ENCODE measurements around the gene HNF1B. TPM values are rescaled to one million over a fixed set of nuclear protein-coding genes. Genes with fewer than 3 reads are reported as not detected.
A peak's percentile ranks its signal among the peaks of the same experiment; 100 is the strongest.

HNF1B gene
- total and polyA plus RNA-seq, 10 of the 15 experiments (the other 5 are each of a cell fraction or from before 2014, with no cell fraction given) = 0.51 to 12.7 (median 1.9) TPM

DNA sequence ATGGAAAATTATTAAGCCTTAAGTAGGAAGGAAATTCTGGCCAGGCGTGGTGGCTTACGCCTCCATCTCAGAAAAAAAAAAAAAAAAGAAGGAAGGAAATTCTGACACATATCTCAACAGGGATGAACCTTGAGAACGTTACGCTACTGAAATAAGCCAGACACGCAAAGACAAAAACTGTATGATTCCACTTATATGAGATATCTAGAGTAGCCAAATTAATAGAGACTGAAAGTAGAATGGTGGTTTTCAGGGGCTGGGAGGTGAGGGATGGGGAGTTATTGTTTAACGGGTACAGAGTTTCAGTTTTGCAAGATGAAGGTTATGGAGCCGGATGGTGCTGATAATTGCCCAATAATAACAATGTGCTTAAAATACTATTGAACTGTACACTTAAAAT is 16.2 kb upstream of the HNF1B start (continued):
- TF ChIP-seq DPF2 (IDR thresholded peaks at IDR 0.05) = no peak
- 0 out of 2 replicates have a peak, but pooled peaks have one; percentile 33 for TF ChIP-seq BCL11A (IDR thresholded peaks at IDR 0.05; ENCODE audit: low read depth, low read length)
- TF ChIP-seq SMAD1 (IDR thresholded peaks at IDR 0.05; ENCODE audit: low read depth, partially characterized antibody) = no peak
- peak; percentile 68 for TF ChIP-seq NR2F1 (conservative IDR thresholded peaks at IDR 0.05)
- no peak for TF ChIP-seq MEF2B (IDR thresholded peaks at IDR 0.05; ENCODE audit: partially characterized antibody, poor library complexity, severe bottlenecking)
- TF ChIP-seq RUNX3 (IDR thresholded peaks at IDR 0.05; ENCODE audit: low read length) = peak; percentile 58
- TF ChIP-seq ZNF24 (IDR thresholded peaks at IDR 0.05) = no peak
- TF ChIP-seq CBX3 (IDR thresholded peaks at IDR 0.05; ENCODE audit: borderline replicate concordance, low read depth) = no peak
- no peak for TF ChIP-seq HDAC2 (IDR thresholded peaks at IDR 0.05)
- no peak for TF ChIP-seq PML (IDR thresholded peaks at IDR 0.05; ENCODE audit: low read length)
- TF ChIP-seq JUND (IDR thresholded peaks at IDR 0.05; ENCODE audit: low read depth, low read length) = no peak
- no peak for TF ChIP-seq MEF2A (IDR thresholded peaks at IDR 0.05; ENCODE audit: insufficient read depth, low read depth, low read length)
- peak in 1 of 2 experiments; percentile 55; a peak in 1 of 4 replicates for TF ChIP-seq EP300 (IDR thresholded peaks at IDR 0.05; ENCODE audit: borderline replicate concordance in 1 of 2, control insufficient read depth in 1 of 2, low read depth in 2 of 2, low read length in 2 of 2)
- TF ChIP-seq SUZ12 (IDR thresholded peaks at IDR 0.05; ENCODE audit: unreplicated experiment) = no peak
- TF ChIP-seq RELB (IDR thresholded peaks at IDR 0.05; ENCODE audit: low read depth) = 0 out of 2 replicates have a peak, but pooled peaks have one; percentile 58
- TF ChIP-seq BACH1 (IDR thresholded peaks at IDR 0.05; ENCODE audit: borderline replicate concordance) = no peak
- no peak for TF ChIP-seq ESRRA (IDR thresholded peaks at IDR 0.05; ENCODE audit: low read length)
- TF ChIP-seq MTA2 (IDR thresholded peaks at IDR 0.05; ENCODE audit: low read depth) = peak; percentile 85
- TF ChIP-seq, protein P1, sequence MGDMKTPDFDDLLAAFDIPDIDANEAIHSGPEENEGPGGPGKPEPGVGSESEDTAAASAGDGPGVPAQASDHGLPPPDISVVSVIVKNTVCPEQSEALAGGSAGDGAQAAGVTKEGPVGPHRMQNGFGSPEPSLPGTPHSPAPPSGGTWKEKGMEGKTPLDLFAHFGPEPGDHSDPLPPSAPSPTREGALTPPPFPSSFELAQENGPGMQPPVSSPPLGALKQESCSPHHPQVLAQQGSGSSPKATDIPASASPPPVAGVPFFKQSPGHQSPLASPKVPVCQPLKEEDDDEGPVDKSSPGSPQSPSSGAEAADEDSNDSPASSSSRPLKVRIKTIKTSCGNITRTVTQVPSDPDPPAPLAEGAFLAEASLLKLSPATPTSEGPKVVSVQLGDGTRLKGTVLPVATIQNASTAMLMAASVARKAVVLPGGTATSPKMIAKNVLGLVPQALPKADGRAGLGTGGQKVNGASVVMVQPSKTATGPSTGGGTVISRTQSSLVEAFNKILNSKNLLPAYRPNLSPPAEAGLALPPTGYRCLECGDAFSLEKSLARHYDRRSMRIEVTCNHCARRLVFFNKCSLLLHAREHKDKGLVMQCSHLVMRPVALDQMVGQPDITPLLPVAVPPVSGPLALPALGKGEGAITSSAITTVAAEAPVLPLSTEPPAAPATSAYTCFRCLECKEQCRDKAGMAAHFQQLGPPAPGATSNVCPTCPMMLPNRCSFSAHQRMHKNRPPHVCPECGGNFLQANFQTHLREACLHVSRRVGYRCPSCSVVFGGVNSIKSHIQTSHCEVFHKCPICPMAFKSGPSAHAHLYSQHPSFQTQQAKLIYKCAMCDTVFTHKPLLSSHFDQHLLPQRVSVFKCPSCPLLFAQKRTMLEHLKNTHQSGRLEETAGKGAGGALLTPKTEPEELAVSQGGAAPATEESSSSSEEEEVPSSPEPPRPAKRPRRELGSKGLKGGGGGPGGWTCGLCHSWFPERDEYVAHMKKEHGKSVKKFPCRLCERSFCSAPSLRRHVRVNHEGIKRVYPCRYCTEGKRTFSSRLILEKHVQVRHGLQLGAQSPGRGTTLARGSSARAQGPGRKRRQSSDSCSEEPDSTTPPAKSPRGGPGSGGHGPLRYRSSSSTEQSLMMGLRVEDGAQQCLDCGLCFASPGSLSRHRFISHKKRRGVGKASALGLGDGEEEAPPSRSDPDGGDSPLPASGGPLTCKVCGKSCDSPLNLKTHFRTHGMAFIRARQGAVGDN (IDR thresholded peaks at IDR 0.05) = no peak
- TF ChIP-seq POLR2AphosphoS5 (IDR thresholded peaks at IDR 0.05; ENCODE audit: low read length) = no peak
- TF ChIP-seq, protein P2, sequence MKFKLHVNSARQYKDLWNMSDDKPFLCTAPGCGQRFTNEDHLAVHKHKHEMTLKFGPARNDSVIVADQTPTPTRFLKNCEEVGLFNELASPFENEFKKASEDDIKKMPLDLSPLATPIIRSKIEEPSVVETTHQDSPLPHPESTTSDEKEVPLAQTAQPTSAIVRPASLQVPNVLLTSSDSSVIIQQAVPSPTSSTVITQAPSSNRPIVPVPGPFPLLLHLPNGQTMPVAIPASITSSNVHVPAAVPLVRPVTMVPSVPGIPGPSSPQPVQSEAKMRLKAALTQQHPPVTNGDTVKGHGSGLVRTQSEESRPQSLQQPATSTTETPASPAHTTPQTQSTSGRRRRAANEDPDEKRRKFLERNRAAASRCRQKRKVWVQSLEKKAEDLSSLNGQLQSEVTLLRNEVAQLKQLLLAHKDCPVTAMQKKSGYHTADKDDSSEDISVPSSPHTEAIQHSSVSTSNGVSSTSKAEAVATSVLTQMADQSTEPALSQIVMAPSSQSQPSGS (IDR thresholded peaks at IDR 0.05; ENCODE audit: low read length) = no peak
- peak; percentile 85 to 89; a peak in 3 of 4 replicates for TF ChIP-seq IKZF2 (IDR thresholded peaks at IDR 0.05)
- TF ChIP-seq MLLT1 (IDR thresholded peaks at IDR 0.05) = no peak
- TF ChIP-seq BMI1 (IDR thresholded peaks at IDR 0.05; ENCODE audit: borderline replicate concordance) = peak; percentile 47; the same call in 1 of the 2 replicates
- TF ChIP-seq YY1 (IDR thresholded peaks at IDR 0.05; ENCODE audit: low read depth, low read length) = no peak
